ENCODE measurements around the gene ABCA9. TPM values are rescaled to one million over a fixed set of nuclear protein-coding genes. Genes with fewer than 3 reads are reported as not detected.
"Not testable (repeated sequence)": the region's sequence is repeated elsewhere in the genome, so short reads cannot be mapped to it uniquely, and the experiment has no call there.

Gene ABCA9
- total RNA-seq, 2 experiments from 2014 or later, result not detected

DNA sequence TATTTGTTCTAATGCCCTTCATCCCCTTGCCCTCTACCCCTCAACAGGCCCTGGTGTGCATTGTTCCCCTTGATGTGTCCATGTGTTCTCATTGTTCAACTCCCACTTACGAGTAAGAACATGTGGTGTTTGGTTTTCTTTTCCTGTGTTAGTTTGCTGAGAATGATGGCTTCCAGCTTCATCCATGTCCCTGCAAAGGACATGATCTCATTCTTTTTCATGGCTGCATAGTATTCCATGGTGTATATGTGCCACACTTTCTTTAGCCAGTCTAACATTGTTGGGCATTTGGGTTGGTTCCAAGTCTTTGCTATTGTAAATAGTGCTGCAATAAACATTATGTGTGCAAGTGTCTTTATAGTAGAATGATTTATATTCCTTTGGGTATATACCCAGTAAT, 112.9 kb downstream of the ABCA9 start:
- H3K27ac Mint-ChIP-seq; DNase-seq; H3K4me3 Mint-ChIP-seq; H3K9me3 Mint-ChIP-seq (ENCODE audit: low read depth); ATAC-seq; H3K4me1 Mint-ChIP-seq; CTCF ChIA-PET; H3K27me3 Mint-ChIP-seq; H3K36me3 Mint-ChIP-seq: not testable (repeated sequence)

GRCh38 chr17:68944435-68945035, 116.2 kb downstream of the ABCA9 start:
- Mint-ChIP-seq H3K27me3 (no peaks in the 10 kb centered on the region), H3K9me3 (ENCODE audit: low read depth) (peaks cover 2% of the 10 kb centered on the region), H3K36me3 (no peaks in the 10 kb centered on the region), H3K4me3 (no peak overlapping the region), H3K27ac (no peak overlapping the region), H3K4me1 (no peaks in the 10 kb centered on the region)
- ATAC-seq (no peak), DNase-seq (no peak)
- CTCF ChIA-PET, result no interaction called here

GRCh38 chr17:68943812-68944182, 116.9 kb downstream of the ABCA9 start:
- H3K27ac Mint-ChIP-seq; H3K4me1 Mint-ChIP-seq; H3K27me3 Mint-ChIP-seq; ATAC-seq; H3K36me3 Mint-ChIP-seq; H3K4me3 Mint-ChIP-seq; DNase-seq; H3K9me3 Mint-ChIP-seq (ENCODE audit: low read depth); CTCF ChIA-PET: not testable (repeated sequence)

DNA sequence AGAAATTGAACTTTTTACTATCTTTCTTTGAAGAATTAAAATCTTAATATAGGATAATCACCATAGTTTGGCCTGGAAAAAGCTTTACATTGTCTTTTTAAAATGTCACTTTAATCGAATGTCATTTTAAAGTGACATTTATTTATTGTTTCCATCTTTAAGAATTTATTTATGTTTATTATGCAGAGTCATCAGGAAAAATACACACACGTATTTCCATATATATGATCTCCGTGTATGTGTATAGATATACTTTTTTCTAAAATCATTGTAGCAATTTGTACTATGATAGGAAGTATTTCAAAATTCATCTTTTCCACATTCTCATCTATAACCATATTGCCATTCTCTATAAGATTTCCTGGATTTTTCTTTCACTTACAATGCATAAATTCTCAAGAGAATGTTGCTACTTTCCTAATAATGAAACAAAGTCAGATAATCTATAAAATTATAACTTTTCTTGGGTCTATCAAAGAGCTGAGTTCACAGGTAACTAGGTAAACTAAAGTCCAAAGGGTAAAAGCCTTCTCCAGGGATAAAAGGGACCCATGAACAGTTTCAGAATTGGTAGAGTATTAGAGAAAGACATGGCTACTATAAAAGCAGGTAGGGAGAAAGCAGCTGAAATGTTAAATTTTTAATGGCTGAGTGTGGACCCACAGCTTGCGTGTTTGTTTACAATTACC, 117.5 kb downstream of the ABCA9 start:
- Mint-ChIP-seq H3K4me3 (no peak overlapping the region), H3K27me3 (no peaks in the 10 kb centered on the region), H3K27ac (no peak overlapping the region), H3K4me1 (no peaks in the 10 kb centered on the region), H3K36me3 (no peaks in the 10 kb centered on the region), H3K9me3 (ENCODE audit: low read depth) (peaks cover 2% of the 10 kb centered on the region)
- no peak for ATAC-seq
- CTCF ChIA-PET, result no interaction called here
- DNase-seq, result no peak

- DNase-seq, result no peak
- no peaks in the 10 kb centered on the region for H3K4me1 Mint-ChIP-seq
- no peaks in the 10 kb centered on the region for H3K27me3 Mint-ChIP-seq
- H3K27ac Mint-ChIP-seq, result no peak overlapping the region
- no peaks in the 10 kb centered on the region for H3K36me3 Mint-ChIP-seq
- peaks cover 2% of the 10 kb centered on the region for H3K9me3 Mint-ChIP-seq (ENCODE audit: low read depth)
- H3K4me3 Mint-ChIP-seq, result no peak overlapping the region
- ATAC-seq, result no peak
- CTCF ChIA-PET, result no interaction called here
Observed at GRCh38 chr17:68942389-68942788, 118.3 kb downstream of the ABCA9 start.

DNA sequence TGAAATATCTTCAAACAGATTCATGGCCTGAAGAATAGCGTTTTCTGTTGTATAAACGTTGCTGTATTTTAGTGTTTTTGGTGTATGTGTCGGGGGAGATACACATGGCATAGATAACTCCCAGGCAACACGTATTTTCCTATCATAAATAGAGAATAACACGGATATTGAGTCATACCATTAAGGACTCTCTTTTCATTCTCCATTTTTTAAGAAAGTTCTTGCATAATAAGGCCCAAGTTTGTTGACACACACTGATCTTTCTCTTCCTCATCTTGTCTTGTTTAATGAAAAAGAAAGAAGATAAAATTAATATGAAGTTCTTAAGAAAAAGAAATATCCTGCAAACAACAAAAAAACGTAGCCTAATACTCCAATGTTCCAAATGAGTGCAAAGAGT, 119.0 kb downstream of the ABCA9 start:
- Mint-ChIP-seq H3K36me3 (no peaks in the 10 kb centered on the region), H3K4me1 (no peaks in the 10 kb centered on the region), H3K27me3 (no peaks in the 10 kb centered on the region), H3K4me3 (no peak overlapping the region), H3K27ac (no peak overlapping the region), H3K9me3 (ENCODE audit: low read depth) (no peaks in the 10 kb centered on the region)
- DNase-seq, result no peak
- ATAC-seq, result no peak
- CTCF ChIA-PET, result no interaction called here

DNA sequence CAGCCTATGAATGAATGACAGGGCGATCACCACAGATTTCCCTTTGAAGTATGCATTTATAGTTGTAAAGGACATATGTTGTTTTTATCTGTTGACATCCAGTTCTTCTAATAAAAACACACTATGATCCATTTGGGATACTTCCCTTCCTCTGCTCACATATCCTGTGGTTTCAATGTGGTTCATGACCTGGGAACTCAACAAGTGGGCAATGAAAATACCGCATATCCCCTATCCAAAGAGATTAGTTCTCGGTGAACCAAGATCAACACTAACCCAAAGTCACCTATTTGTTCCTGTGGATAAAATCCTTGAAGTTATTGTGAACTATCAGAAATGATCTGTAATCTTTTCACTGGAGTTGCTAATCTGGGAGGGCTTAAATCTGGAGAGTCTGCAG, 121.5 kb downstream of the ABCA9 start:
- no peaks in the 10 kb centered on the region for H3K27me3 Mint-ChIP-seq
- H3K4me3 Mint-ChIP-seq, result no peak overlapping the region
- no peaks in the 10 kb centered on the region for H3K36me3 Mint-ChIP-seq
- no peaks in the 10 kb centered on the region for H3K4me1 Mint-ChIP-seq
- ATAC-seq, result no peak
- no peak for DNase-seq
- CTCF ChIA-PET, result no interaction called here
- H3K9me3 Mint-ChIP-seq (ENCODE audit: low read depth), result no peaks in the 10 kb centered on the region
- no peak overlapping the region for H3K27ac Mint-ChIP-seq

- H3K9me3 Mint-ChIP-seq (ENCODE audit: low read depth), result no peaks in the 10 kb centered on the region
- ATAC-seq (no peak), DNase-seq (no peak)
- H3K4me3 Mint-ChIP-seq, result no peak overlapping the region
- H3K27me3 Mint-ChIP-seq, result no peaks in the 10 kb centered on the region
- no peak overlapping the region for H3K27ac Mint-ChIP-seq
- CTCF ChIA-PET, result no interaction called here
- no peaks in the 10 kb centered on the region for H3K36me3 Mint-ChIP-seq
- H3K4me1 Mint-ChIP-seq, result no peaks in the 10 kb centered on the region
Observed at GRCh38 chr17:68937890-68938514, 122.7 kb downstream of the ABCA9 start.

DNA sequence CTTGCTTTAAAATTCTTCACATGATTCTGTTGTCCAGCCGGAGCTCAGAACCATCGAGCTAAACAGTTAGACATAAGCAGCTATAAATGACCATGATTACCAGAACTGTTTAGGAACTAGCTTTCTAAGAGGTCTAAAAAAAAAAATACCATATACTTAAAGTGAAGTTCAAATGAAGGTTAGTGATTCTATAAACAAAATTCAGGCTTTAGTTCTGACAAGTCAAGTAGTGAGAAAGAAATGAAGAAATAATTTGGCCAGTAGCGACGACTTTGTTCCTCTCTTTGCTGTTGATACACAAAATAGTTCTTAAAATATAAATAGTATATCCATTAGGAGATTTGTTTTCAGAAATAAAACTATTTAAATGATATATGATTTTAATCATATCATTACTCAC, 133.2 kb downstream of the ABCA9 start:
- no peak for DNase-seq
- Mint-ChIP-seq H3K27me3 (no peaks in the 10 kb centered on the region), H3K4me1 (no peaks in the 10 kb centered on the region), H3K27ac (no peak overlapping the region), H3K36me3 (no peaks in the 10 kb centered on the region), H3K9me3 (ENCODE audit: low read depth) (no peaks in the 10 kb centered on the region), H3K4me3 (no peak overlapping the region)
- ATAC-seq, result no peak
- CTCF ChIA-PET, result no interaction called here

DNA sequence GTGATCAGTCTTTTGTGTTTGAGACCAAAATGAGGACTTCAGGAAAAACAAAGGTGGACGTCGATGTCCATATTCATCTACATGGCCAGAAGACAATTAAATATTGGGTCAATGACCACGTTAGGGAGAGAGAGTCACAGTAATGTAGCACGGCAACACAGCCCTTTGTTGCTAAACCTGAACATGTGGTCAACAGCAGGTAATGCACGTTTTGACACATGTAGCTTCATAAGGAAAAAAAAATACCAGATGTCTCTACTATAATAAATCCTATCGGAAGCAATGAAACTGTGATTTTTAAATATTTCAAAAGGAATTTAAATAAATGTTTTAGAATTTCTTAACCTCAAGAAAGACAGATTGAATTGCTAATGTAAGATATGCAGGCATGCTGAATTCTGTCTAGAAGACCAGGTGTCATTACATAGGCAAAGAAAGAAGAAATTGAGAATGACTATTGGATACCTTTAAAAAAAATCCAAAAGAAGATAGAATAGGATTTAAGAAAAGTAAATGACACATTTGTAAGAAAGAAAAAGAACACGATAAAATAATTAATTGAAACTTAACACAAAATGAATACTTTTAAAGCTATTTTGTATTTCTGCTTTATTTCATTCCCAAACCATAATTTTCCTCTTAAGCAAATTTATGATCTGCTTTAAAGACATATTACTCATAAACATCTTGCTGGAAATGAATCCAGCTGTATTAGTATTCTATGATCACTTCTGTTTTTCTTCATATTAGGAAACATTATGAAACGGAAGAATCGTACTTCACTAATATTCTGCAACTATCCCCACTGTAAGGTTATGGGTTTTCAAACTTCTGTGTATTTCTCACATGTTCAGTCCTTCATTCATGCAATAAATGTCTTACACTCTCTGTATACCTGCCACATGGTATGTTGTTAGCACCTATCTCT, 135.7 kb downstream of the ABCA9 start:
- no peak for ATAC-seq
- H3K27ac Mint-ChIP-seq, result no peak overlapping the region

More for the DNA sequence above, 135.7 kb downstream of the ABCA9 start:
- DNase-seq, result no peak
- Mint-ChIP-seq H3K9me3 (ENCODE audit: low read depth) (no peaks in the 10 kb centered on the region), H3K4me1 (no peaks in the 10 kb centered on the region), H3K4me3 (no peak overlapping the region), H3K36me3 (no peaks in the 10 kb centered on the region), H3K27me3 (no peaks in the 10 kb centered on the region)
- CTCF ChIA-PET, result no interaction called here

Small RNA genes within 50 kb of the gene (microRNA-seq; reads per million reads assigned to microRNA genes)
- gene MIR4524A, result not detected
- not detected for gene MIR4524B

Other genes with a start within 250 kb of the ABCA9 start
- gene ABCA8, start 105.5 kb downstream of the ABCA9 start, total RNA-seq, result not detected
- under 1 TPM; 0.21 to 0.29 TPM for gene ABCA6, start 81.0 kb upstream of the ABCA9 start, total RNA-seq
- gene ABCA10, start 167.9 kb upstream of the ABCA9 start, total RNA-seq, result under 1 TPM; 0.33 to 0.82 TPM